ENCODE measurements around the gene ZIC1.

The ZIC1 gene

DNA sequence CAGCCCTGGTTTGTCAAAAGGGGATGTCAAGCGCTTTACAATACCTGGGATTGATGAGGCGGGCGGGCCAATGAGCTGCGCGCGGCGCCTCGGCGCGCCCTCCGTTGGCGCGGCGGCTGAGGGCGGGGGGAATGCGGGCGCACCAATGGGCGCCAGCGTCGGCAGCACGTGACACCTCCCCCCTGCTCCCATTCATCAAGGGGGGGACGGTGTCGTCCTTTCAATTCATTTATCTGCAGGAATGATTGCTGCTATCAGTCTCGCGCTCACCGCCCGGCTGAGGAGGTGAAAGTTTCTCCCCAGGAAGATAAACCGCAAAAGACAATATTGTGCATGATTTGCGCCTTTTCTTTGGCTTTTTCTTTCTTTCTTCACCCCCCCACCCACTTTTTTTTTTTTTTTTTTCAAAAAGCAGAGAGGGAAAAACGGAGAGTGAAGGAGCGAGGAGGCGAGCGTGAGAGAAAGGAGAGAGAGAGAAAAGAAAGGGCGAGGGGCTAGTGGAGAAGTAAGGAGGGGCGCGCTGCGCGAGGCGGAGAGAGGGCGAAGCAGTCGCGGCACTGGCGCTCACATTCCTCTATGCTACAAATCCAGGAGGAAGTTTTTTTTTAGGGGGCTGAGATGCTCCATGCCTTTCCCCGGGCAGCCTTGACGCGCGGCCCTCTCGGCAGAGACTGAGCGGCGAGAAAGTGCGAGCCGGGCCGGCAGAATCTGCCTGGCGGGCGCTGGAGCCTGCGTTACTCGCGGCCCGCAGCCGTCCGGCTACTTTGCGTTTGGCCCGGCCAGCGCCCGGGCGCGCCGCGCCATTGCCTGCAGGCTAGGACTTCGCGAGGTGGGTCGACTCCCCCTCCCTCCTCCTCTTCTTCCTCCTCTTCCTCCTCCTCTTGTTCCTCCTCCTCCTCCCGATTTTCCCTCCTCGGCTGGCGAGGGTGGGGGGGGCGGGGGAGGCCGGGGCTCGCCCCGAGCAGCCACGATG, at the start of gene ZIC1:
Gene ZIC1, plus strand, starts transcription at position 223 of the 973 bp plus-strand sequence. Its CDS starts 748 bp downstream, at position 971.
- no peak for DNase-seq (ENCODE audit: low read depth in 2 of 2)

GRCh38 chr3:147360051-147360439, 49.1 kb upstream of the ZIC1 start:
- no peak for DNase-seq (ENCODE audit: low read depth in 2 of 2)

- DNase-seq (ENCODE audit: low read depth in 2 of 2): no peak
Observed at GRCh38 chr3:147360646-147361453, 48.3 kb upstream of the ZIC1 start.

DNA sequence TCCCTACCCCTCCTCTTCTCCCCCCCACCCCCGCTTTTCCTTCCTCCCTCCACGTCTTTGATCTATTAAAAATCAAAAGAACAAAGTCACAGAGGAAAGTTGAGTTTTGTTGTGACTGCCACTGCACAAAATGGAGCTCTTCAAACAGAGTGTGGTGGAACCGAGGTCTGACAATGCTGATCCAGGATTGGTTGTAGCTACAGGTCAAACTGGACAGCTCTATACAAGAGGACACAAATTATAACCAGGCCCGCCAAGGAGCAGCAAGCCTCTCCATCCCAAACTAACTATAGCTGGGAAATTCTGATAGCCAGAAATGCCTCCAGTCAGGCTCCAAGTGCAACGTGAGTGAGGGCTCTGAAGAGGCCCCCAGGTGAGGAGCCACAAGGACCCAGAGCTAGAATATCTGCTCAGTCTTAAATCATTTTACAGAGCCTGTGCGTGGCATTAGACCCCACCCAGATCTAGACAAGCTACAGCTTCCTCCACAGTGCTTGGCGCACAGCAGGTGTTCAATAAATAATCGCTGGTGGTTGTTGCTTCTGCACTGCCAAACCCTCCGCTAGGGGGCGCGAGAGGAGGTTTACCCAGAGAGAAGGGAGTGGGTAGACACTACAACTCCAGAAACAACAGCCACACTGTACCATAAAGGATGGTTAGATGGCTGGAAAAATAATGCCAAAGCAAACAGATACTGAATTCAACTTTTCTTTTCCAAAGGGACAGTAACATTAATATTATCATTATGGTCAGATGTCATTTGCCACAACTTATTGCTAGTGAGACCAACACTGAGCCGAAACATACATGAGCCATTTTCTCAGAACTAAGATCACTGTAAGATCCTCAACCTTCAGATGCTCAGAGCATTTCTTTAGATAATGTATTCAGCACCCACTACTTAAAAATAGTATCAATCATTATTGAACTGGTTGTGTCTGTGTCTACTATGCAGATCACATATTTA, 47.4 kb upstream of the ZIC1 start:
- DNase-seq (ENCODE audit: low read depth in 2 of 2): peak; percentile 29 to 35

GRCh38 chr3:147364771-147365170, 44.4 kb upstream of the ZIC1 start:
- DNase-seq (ENCODE audit: low read depth in 2 of 2): no peak

- DNase-seq (ENCODE audit: low read depth in 2 of 2): no peak
Observed at GRCh38 chr3:147365196-147366115, 43.7 kb upstream of the ZIC1 start.

DNA sequence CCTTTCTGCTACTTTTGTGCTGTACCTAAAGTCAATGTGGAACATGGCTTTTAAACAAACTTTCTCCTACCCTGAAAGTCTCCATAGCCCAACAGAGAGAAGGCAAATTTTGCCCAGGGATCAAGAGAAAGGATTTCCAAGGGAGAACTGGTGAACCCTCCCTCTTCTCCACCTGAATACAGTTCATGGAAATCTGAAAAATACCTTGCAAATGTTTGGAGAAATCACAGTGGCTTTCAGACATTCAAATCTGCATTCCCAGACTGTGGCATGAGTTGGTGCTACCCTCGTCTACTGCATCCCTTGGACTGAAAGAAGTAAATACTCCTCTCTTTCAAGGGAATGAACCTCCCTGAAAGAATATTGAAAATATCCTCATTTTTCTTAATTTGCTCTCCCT, 41.5 kb upstream of the ZIC1 start:
- DNase-seq (ENCODE audit: low read depth in 2 of 2): no peak

DNA sequence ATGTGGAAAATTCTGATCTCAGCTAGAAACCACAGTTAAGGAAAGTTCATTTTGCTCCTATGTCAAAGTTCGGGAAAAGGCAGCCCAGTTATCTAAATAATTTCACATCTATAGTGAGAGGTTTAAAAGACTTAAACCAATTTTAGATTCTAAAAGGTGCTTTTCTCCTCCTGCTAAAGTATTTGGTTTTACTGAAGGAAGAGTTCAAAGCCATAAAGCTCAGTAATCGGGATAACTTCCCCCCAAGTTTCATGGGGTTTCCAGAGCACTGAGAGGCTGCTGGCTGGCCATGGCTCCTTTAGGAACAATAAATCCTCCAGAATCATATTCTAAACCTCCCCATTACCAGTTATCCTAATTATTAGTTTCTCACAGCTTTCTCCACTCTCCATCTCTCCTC, 41.0 kb upstream of the ZIC1 start:
- no peak for DNase-seq (ENCODE audit: low read depth in 2 of 2)

DNA sequence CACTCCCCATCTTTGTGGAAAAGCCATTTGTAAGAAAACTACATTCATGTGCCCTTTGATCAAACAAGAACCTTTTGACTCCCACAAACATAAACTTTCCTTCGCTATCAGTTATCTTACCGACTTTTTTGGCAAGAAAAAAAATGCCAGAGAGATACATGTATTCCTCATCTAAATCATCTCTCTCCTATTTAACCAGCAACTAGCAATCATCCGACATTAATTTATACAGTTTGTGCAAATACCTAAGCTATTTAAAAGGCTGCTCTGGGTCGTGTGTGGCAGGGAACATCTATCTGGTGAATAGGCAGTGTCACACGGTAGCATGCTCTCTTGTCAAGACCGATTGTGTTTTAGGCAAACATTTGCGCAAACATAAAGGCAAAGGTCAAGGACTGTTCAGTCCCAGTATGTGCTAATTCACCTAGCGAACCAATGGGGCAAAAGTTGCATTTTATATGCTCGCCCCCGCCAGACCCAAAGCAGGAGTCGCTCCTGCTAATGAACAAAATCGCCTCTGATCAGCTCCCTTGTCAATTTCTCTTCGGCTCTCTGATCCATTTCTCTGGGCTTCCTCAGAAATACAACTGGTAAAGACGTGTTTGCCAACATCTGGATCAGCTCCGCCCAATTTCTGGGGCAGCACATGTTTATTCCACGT, 40.5 kb upstream of the ZIC1 start:
- no peak for DNase-seq (ENCODE audit: low read depth in 2 of 2)

DNA sequence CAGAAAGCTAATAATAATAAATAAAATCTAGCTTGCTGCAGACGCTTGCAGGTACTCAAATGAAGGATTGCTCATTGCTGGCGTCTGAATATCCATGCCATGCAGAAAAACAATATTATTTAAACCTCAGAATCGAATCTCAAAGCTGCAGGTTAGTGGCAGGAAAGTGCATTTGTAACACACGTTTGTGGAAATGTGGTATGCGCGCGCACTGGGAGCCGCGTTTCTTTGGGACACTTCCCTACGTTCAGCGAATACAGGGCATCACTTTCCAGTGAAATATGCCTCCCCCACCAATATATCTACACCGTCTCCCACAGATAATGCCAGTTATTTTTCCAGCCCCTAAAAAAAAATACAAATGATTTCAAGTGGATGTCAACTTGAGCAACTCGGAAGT, 39.9 kb upstream of the ZIC1 start:
- DNase-seq (ENCODE audit: low read depth in 2 of 2): no peak

GRCh38 chr3:147369661-147370123, 39.5 kb upstream of the ZIC1 start:
- DNase-seq (ENCODE audit: low read depth in 2 of 2): no peak

DNA sequence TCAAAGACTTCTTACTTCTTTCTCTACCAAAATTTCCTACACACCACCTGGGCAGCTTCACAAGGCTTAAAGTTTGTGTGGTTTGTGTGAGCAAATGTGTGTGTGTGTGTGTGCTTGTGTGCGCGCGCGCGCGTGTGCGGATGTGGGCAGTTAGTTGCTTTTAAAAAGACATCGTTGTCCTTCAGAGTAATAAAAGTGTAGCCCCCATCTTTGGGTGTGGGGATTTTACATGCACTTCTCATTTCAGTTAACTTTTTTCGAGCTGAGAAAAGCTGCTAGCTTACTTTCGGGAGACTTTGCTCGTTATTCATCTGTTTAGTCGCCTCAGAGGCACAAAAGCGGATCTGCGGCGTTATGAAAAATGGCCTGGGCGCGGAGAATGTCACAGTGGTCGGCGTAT, 38.8 kb upstream of the ZIC1 start:
- DNase-seq (ENCODE audit: low read depth in 2 of 2): no peak

GRCh38 chr3:147371140-147371539, 38.0 kb upstream of the ZIC1 start:
- no peak for DNase-seq (ENCODE audit: low read depth in 2 of 2)

DNA sequence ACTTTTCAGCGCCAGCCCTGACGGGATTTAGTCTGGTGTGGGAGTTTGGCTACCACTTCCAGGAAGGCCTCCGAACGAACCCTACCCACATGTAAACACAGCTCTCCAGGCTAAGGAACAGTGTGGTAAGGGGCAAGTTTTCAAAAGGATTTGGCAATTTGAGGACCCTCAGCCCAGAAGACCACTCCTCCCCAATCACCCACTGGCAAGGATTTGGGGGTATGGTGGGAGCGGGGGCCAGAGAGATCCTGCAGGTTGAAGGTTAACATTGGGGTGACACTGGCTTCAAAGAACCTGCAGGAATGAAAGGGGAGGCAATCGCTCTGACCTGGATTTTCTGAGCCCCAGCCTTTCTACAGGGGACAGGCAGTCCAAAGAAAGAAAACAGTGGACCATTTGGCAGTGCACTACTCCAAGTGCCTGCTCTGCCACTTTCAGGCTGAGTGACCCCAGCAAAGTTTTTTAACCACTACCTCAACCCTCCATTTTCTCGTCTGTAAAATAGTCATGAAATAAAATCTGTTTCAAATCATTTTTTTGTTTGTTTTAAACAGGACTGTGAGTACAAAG, 37.3 kb upstream of the ZIC1 start:
- DNase-seq (ENCODE audit: low read depth in 2 of 2): no peak

- no peak for DNase-seq (ENCODE audit: low read depth in 2 of 2)
Observed at GRCh38 chr3:147372525-147373027, 36.6 kb upstream of the ZIC1 start.

DNA sequence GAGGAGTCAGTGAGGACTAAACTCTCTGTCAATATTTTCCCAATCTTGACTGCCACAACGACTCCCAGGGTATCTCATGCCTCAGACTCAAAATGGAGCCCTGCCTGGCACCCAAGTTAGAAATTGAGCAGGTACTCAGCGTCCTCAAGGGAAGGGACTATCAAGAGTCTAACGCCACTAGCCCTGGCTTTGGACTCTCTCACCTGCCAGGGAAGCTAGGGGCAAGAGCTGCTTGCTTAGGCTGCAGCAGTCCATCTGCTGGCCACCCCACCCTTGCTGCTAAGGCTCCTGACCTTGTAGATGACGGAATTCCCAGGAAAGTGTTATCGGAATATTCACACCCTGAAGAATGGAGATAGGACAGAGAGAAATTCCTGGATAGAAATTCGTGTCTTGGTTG, 35.9 kb upstream of the ZIC1 start:
- no peak for DNase-seq (ENCODE audit: low read depth in 2 of 2)

DNA sequence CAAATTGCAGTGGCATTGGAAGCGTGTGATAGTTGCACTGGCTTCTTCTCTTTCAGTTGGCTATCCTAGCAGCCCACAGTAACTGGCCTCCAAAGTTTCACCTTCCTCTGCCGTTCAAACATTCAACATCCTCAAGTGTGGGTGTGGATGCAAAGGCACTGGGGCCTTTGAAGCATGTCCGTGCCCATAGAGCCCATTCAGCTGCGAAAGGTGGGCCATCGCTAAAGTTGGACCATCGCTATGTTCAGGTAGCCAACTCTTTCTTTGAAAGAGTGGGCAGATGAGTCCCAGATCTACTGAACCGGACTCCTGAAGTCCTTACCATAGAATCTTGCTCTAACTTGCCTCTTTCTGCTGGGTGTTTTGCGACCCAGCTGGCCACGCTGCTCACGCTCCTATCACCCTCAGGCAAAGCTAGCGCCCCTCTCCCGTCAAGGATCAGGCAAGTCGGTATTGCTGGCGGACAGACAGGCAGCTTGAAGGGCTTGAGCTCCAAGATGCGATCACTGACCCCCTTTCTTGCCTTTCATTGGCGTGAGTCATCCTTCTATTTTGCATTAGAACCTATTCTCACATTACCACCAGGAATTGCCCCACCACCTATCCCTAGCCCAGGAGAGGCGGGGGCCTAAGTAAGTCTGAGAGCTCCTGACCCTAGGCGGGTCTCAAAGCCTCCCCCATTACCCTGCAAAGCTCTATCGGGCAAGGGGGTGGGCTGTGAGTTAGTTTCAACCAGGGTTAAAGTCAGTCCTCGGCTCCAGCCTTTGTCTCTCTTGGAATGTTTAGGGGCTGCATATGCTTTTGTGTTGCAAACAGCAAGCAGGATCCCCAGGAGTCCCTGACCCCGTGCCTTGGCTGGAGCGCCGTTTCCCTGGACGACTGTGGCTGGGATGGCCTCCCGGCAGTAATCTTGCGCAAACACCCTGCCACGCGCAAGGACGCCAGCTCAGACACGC, 31.5 kb upstream of the ZIC1 start:
- no peak for DNase-seq (ENCODE audit: low read depth in 2 of 2)

DNA sequence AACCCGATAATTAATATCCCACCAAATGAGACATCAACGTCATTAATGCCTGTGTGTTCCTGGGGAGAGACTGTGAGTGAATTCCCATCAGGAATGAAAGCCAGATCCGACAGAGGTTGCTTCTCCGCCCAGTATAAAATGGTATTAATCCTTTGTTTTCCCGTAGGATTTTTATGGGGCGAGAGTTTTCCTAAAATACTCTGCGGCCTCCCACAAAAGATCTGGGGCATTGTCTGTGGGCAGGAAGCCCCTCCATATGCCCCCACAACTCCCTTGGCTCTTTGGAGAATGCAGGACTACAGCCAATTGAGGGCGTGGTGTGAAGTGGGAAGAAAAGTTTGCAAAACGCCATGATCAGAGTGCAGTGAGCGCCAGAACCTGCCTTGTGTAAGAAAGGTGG, 29.5 kb upstream of the ZIC1 start:
- no peak for DNase-seq (ENCODE audit: low read depth in 2 of 2)

All from stimulated activated CD8-positive, alpha-beta memory T cell treated with anti-CD3 and anti-CD28 coated beads, Interleukin-2, amount 100 ng/mL, for 48 hours (primary cell).